Ureter (tissue), 1 donor: ENCODE results near the gene B3GNT5. TPM values are rescaled to one million over a fixed set of nuclear protein-coding genes. Genes with fewer than 3 reads are reported as not detected.

Experiments used
- DNase-seq: peaks from one replicate; pipeline ENCODE4 v3.0.0-alpha.2; 2020; ENCODE audit warnings: low spot score
- total RNA-seq: library from RNA; stranded (reverse); gene quantifications from one replicate; pipeline ENCODE4 v1.2.4, GENCODE V29; 2023
- donor health status: DM: yes; HTN: yes; CAD: no.

The B3GNT5 gene
- total RNA-seq, 1 donor from 2014 or later: 20.3 TPM

GRCh38 chr3:183319371-183319770, 66.3 kb downstream of the B3GNT5 start:
- DNase-seq: no peak

Other genes starting within 250 kb of the B3GNT5 start
- gene MCCC1, start 153.8 kb upstream of the B3GNT5 start, total RNA-seq: 102 TPM
- gene LAMP3, start 90.5 kb upstream of the B3GNT5 start, total RNA-seq: 5.3 TPM
- gene MCF2L2, start 175.4 kb downstream of the B3GNT5 start, total RNA-seq: 3.0 TPM